Calu3 (cell line): ENCODE data around the gene PDGFB. TPM values are rescaled to one million over a fixed set of nuclear protein-coding genes. Genes with fewer than 3 reads are reported as not detected.
A peak's percentile ranks its signal among the peaks of the same experiment; 100 is the strongest.

Source experiments
- BruUV-seq: library from RNA; stranded (reverse); fragments of 400-500 nt; replicated peaks from 2 replicates; lab custom pipeline; 2021; lab: Mats Ljungman, UMichigan
- CTCF ChIA-PET: fragments of 300-600 bp; sonication (Branson Sonifier 250); formaldehyde crosslinking; loops from one replicate; lab custom pipeline; 2022; ENCODE audit warnings: antibody characterized with exemption; lab: Charles Lee
- DNase-seq: peaks from one replicate; pipeline ENCODE4 v3.0.0; 2022
- H3K27ac Mint-ChIP-seq: one replicate; pipeline ENCODE4 v1.8.0; 2022; ENCODE audit warnings: mixed read lengths; ENCODE audit not compliant: unreplicated experiment
- H3K27me3 Mint-ChIP-seq: one replicate; pipeline ENCODE4 v1.8.0; 2022; ENCODE audit warnings: mixed read lengths; ENCODE audit not compliant: unreplicated experiment
- H3K36me3 Mint-ChIP-seq: one replicate; pipeline ENCODE4 v1.8.0; 2022; ENCODE audit warnings: mild to moderate bottlenecking, moderate library complexity, mixed read lengths; ENCODE audit not compliant: insufficient read depth, unreplicated experiment
- H3K4me1 Mint-ChIP-seq: one replicate; pipeline ENCODE4 v1.8.0; 2022; ENCODE audit warnings: mild to moderate bottlenecking, low read depth, mixed read lengths; ENCODE audit not compliant: unreplicated experiment
- H3K4me3 Mint-ChIP-seq: one replicate; pipeline ENCODE4 v1.8.0; 2022; ENCODE audit warnings: mild to moderate bottlenecking, low read depth, moderate library complexity, mixed read lengths; ENCODE audit not compliant: unreplicated experiment
- H3K9me3 Mint-ChIP-seq: one replicate; pipeline ENCODE4 v1.8.0; 2022; ENCODE audit warnings: low read depth, mixed read lengths; ENCODE audit not compliant: unreplicated experiment
- intact Hi-C: fragments of 100-400 bp; cut with micrococcal nuclease; formaldehyde crosslinking; loops from one replicate; pipeline ENCODE4 v1.10.0; 2022; ENCODE audit not compliant: unreplicated experiment
- total RNA-seq: library from RNA; stranded (reverse); gene quantifications from 2 replicates; pipeline ENCODE4 v1.2.3, GENCODE V29; 2022
- TF ChIP-seq, protein P1 (sequence below): fragments of 200-600 bp; IDR thresholded peaks from one replicate; pipeline ENCODE4 v1.8.0; 2022; ENCODE audit warnings: antibody characterized with exemption; ENCODE audit not compliant: unreplicated experiment

The PDGFB gene
- total RNA-seq, 1 experiment from 2014 or later, result 25.9 TPM

GRCh38 chr22:39188809-39189208 lies 56.0 kb downstream of the PDGFB start:
- no peak for DNase-seq
- intact Hi-C loops, result no loop called here
- peaks cover 5% of the 10 kb centered on the region for H3K36me3 Mint-ChIP-seq
- no TSS peak for BruUV-seq
- TF ChIP-seq, protein P1, sequence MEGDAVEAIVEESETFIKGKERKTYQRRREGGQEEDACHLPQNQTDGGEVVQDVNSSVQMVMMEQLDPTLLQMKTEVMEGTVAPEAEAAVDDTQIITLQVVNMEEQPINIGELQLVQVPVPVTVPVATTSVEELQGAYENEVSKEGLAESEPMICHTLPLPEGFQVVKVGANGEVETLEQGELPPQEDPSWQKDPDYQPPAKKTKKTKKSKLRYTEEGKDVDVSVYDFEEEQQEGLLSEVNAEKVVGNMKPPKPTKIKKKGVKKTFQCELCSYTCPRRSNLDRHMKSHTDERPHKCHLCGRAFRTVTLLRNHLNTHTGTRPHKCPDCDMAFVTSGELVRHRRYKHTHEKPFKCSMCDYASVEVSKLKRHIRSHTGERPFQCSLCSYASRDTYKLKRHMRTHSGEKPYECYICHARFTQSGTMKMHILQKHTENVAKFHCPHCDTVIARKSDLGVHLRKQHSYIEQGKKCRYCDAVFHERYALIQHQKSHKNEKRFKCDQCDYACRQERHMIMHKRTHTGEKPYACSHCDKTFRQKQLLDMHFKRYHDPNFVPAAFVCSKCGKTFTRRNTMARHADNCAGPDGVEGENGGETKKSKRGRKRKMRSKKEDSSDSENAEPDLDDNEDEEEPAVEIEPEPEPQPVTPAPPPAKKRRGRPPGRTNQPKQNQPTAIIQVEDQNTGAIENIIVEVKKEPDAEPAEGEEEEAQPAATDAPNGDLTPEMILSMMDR, result no peak
- no peak overlapping the region for H3K4me3 Mint-ChIP-seq
- CTCF ChIA-PET, result no interaction called here
- no peak overlapping the region for H3K27ac Mint-ChIP-seq
- peaks cover 10% of the 10 kb centered on the region for H3K4me1 Mint-ChIP-seq
- no peaks in the 10 kb centered on the region for H3K27me3 Mint-ChIP-seq
- no peaks in the 10 kb centered on the region for H3K9me3 Mint-ChIP-seq

- intact Hi-C loops, result no loop called here
- Mint-ChIP-seq H3K36me3 (peaks cover 5% of the 10 kb centered on the region), H3K4me3 (no peak overlapping the region), H3K9me3 (peaks cover 6% of the 10 kb centered on the region), H3K27me3 (no peaks in the 10 kb centered on the region), H3K27ac (peak overlapping the region; percentile 22), H3K4me1 (peaks cover 10% of the 10 kb centered on the region)
- DNase-seq, result no peak
- CTCF ChIA-PET, result no interaction called here
- TF ChIP-seq, protein P1, result peak; percentile 10
- BruUV-seq, result no TSS peak
Observed at GRCh38 chr22:39185601-39186012, 59.2 kb downstream of the PDGFB start.

DNA sequence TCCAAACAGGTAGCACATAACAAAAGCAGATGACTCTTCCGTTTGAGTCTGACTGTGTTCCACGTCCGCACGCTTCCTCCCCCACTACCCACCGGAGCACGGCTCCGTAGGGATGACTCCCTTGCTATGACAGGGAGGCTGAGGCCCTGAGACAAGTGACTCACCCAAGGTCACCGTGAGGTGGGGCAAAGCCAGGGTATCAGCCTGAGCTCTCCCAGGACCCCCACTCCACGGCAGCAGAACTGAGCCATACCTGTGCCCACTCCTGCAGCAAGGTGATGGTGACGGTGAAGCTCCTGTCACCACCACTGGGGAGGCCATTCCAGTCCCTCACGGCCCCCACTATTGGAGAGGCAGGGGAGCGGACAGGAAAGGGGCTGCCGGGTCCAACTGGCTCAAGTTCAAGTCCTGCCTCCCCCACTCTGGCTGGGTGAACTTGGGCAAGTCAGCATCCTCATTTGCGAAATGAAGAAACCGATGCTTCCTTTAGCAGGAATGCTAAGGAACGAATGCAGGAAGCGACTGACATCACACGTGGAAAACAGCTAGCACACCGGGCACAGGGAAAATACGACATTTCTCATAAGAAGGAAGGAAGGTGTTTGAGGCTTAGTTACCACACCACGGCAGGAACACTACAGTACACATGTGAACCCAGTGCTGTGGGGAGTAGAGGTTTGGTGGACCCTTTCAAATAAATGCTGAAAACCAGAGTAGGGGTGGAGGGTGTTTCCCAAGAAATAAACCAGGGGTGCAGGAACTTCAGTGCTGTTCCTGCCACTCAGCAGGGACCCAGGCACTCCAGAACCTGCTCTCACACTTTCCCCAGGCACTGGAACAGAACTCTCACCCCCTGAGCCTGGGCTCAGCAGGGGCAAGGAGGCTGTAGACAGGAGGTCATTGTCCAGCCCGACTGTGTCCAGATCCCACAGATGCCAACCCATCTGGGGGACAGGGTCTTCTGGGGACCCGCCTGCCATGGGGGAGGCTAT lies 59.9 kb downstream of the PDGFB start:
- peaks cover 5% of the 10 kb centered on the region for H3K36me3 Mint-ChIP-seq
- H3K27me3 Mint-ChIP-seq, result no peaks in the 10 kb centered on the region
- H3K27ac Mint-ChIP-seq, result peak overlapping the region; percentile 52
- CTCF ChIA-PET, result no interaction called here
- no peak for DNase-seq
- no peak overlapping the region for H3K4me3 Mint-ChIP-seq
- H3K4me1 Mint-ChIP-seq, result peaks cover 10% of the 10 kb centered on the region
- peaks cover 6% of the 10 kb centered on the region for H3K9me3 Mint-ChIP-seq
- BruUV-seq, result no TSS peak
- TF ChIP-seq, protein P1, result no peak
- intact Hi-C loops, result no loop called here

DNA sequence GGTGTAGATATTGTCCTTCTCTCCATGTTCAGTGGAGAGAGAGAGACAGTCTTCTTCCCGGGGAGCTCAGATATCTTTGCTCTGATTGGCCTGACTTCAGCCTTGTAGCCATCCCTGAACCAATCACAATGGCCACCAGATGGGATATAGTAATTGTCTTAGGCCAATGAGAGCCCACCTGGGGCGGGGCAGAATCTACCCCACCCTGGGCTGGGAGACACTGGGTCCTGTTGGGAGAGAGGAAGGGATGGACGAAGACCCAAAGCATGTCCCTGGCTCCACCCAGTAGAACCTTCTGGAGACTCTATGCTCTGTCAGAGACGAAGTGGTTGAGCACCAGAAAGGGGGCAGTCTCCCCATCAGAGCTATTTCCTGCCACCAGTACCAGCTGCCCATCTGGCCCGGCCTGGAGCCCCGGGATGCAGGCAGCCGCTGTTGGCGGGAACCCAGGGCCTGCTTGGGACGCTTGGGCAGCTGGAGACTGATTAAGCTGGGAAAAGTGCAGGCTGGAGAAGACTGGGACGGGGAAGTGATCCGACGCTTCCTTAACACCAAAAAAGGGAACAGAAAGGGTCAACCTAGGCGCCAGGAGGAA lies 60.7 kb downstream of the PDGFB start:
- BruUV-seq, result no TSS peak
- intact Hi-C loops, result no loop called here
- no peak for DNase-seq
- TF ChIP-seq, protein P1, result no peak
- Mint-ChIP-seq H3K27me3 (no peaks in the 10 kb centered on the region), H3K4me1 (peaks cover 10% of the 10 kb centered on the region), H3K27ac (no peak overlapping the region), H3K4me3 (no peak overlapping the region), H3K36me3 (peaks cover 5% of the 10 kb centered on the region), H3K9me3 (peaks cover 6% of the 10 kb centered on the region)
- CTCF ChIA-PET, result interaction anchor here (0.5 kb wide), 1 partner anchor 95 kb away, joined by 6 read pairs; no protein-coding TSS in a partner anchor
